ENCODE data around the gene RALGPS2. TPM values are rescaled to one million over a fixed set of nuclear protein-coding genes. Genes with fewer than 3 reads are reported as not detected.
A peak's percentile ranks its signal among the peaks of the same experiment; 100 is the strongest.

RALGPS2 gene
- total RNA-seq, 1 experiment from 2014 or later: 238 TPM

DNA sequence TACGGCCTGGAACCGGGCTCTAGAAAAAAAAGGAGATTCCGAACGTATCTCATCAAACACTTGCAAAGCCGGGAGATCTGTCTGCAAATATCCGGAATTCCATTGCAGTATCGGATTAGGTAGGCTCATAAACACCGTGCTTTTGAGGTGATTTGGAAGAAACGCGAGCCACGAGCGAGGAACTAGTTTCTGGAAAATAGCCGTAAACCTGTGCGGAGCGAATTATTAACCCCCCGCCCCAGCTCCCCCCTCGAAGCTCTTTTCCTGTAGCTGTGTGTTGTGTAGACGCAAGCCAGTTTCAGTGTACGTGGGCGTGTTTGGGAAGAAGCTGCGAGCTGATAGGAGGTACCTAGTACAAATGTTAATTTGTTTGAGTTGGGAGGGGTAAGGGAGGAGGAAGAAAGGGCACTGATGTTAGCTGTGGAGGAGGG is 1.1 kb downstream of the RALGPS2 start:
- H3K36me3 ChIP-seq (ENCODE audit: insufficient read depth, low read length): peaks cover 45% of the 10 kb centered on the region
- peaks cover 60% of the 10 kb centered on the region for H3K4me1 ChIP-seq (ENCODE audit: low read length)
- peak; percentile 96 for DNase-seq
- H3K4me3 ChIP-seq (ENCODE audit: low read length): peak overlapping the region; percentile 89
- no peaks in the 10 kb centered on the region for H3K9me2 ChIP-seq (replicated peaks; ENCODE audit: insufficient read depth, low read length)
- H3K79me2 ChIP-seq (ENCODE audit: low read length): peaks cover 75% of the 10 kb centered on the region
- H3K27me3 ChIP-seq (ENCODE audit: low read length): no peaks in the 10 kb centered on the region
- no peaks in the 10 kb centered on the region for H3K9me3 ChIP-seq (ENCODE audit: low read length)
- H3K4me2 ChIP-seq (ENCODE audit: low read depth, low read length, poor library complexity, severe bottlenecking): peak overlapping the region; percentile 76
- H2AFZ ChIP-seq (ENCODE audit: low read length): no peak overlapping the region
- H3K9ac ChIP-seq (ENCODE audit: low read length): peak overlapping the region; percentile 95
- no peaks in the 10 kb centered on the region for H4K20me1 ChIP-seq (ENCODE audit: insufficient read depth, low read depth, low read length)
- peak overlapping the region; percentile 95 for H3K27ac ChIP-seq (ENCODE audit: low read length)

DNA sequence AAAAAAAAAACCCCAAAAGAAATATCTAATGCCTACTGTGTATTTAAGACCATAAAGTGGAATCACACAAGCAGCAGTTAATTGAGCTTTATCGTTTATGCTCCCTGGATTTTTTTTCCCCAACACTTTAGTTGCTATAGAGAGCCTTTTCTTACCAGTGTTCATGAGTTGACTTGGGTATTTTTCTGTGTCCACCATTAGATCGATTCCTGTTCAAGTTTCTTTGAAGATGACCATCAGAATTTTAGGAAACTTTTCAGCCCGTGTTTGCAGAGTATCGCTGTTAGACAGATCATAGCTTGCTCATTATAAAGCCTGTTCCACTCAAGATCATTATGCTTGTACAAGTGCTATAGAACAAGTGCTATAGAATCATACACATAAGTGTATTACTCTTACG is 1.5 kb downstream of the RALGPS2 start:
- Histone ChIP-seq H3K79me2 (ENCODE audit: low read length) (peaks cover 79% of the 10 kb centered on the region), H3K4me1 (ENCODE audit: low read length) (peaks cover 60% of the 10 kb centered on the region), H3K27ac (ENCODE audit: low read length) (peak overlapping the region; percentile 95), H3K4me3 (ENCODE audit: low read length) (peak overlapping the region; percentile 89), H3K9ac (ENCODE audit: low read length) (peak overlapping the region; percentile 95), H3K9me3 (ENCODE audit: low read length) (no peaks in the 10 kb centered on the region), H3K9me2 (replicated peaks; ENCODE audit: insufficient read depth, low read length) (no peaks in the 10 kb centered on the region), H4K20me1 (ENCODE audit: insufficient read depth, low read depth, low read length) (0 out of 2 replicates have a peak, but pooled peaks cover under 1% of the 10 kb centered on the region), H2AFZ (ENCODE audit: low read length) (no peak overlapping the region), H3K27me3 (ENCODE audit: low read length) (no peaks in the 10 kb centered on the region), H3K4me2 (ENCODE audit: low read depth, low read length, poor library complexity, severe bottlenecking) (peak overlapping the region; percentile 76), H3K36me3 (ENCODE audit: insufficient read depth, low read length) (peaks cover 48% of the 10 kb centered on the region)
- DNase-seq: no peak

DNA sequence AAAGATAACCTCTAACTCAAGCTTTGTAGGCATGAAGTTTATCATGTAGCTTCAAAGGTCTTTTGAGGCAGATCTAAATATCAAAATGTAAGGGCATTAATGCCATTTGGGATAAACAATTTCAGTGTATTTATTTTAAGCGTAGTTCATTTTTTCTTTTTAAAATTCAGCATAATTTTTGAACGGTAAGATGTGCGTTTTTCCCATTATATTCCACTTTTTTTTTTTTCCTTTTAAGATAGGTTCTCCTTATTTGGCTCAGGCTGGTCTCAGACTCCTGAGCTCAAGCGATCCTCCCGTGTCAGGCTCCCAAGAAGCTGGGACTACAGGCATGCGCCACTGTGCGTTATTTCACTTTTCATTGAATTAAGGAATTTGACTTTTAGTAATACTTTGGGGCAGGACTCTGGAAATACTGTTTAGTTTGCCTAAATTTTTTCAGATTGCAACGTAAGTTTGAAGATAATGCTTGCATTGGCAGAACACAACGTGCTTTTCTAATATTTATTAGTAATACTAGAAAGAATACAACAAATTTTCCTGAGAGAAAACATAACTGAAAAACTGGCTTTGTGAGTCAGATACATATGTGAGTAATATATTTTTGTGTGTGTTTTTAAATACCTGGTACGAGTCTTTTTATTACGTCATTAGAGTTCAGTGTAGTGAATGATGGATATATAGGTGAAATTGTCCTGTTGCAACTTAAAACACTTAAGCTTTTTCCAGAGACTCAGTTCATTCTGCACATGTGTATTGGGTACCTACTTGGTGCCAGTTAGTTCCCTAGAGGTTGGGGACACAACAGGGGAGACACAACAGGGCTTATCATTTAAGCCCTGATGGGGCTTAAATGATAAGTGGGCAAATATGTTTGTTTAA is 2.2 kb downstream of the RALGPS2 start:
- H3K36me3 ChIP-seq (ENCODE audit: insufficient read depth, low read length): peaks cover 53% of the 10 kb centered on the region
- H3K9me3 ChIP-seq (ENCODE audit: low read length): peaks cover 4% of the 10 kb centered on the region
- H3K4me2 ChIP-seq (ENCODE audit: low read depth, low read length, poor library complexity, severe bottlenecking): peak overlapping the region; percentile 76
- H3K79me2 ChIP-seq (ENCODE audit: low read length): peaks cover 82% of the 10 kb centered on the region
- peaks cover 54% of the 10 kb centered on the region for H3K4me1 ChIP-seq (ENCODE audit: low read length)
- peak overlapping the region; percentile 89 for H3K4me3 ChIP-seq (ENCODE audit: low read length)
- no peak for DNase-seq
- H3K27me3 ChIP-seq (ENCODE audit: low read length): no peaks in the 10 kb centered on the region
- no peaks in the 10 kb centered on the region for H3K9me2 ChIP-seq (replicated peaks; ENCODE audit: insufficient read depth, low read length)
- no peak overlapping the region for H2AFZ ChIP-seq (ENCODE audit: low read length)
- peak overlapping the region; percentile 95 for H3K27ac ChIP-seq (ENCODE audit: low read length)
- H3K9ac ChIP-seq (ENCODE audit: low read length): peak overlapping the region; percentile 95
- H4K20me1 ChIP-seq (ENCODE audit: insufficient read depth, low read depth, low read length): 0 out of 2 replicates have a peak, but pooled peaks cover 5% of the 10 kb centered on the region

DNA sequence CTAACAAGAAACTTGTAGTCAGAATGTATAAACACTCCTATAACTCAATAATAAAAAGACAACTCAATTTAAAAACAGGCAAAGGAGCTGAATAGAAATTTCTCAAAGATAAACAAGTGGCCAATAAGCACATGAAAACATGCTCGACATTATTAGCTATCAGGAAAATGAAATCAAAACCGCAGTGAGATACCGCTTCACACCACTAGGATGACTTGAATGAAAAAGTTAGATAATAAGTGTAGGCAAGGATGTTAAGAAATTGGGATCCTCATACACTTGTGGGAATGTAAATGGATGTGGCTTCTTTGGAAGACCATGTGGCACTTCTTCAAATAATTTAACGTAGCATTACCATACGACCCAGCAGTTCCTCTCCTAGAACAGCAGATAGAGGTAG is 8.9 kb downstream of the RALGPS2 start:
- no peak overlapping the region for H3K27ac ChIP-seq (ENCODE audit: low read length)

DNA sequence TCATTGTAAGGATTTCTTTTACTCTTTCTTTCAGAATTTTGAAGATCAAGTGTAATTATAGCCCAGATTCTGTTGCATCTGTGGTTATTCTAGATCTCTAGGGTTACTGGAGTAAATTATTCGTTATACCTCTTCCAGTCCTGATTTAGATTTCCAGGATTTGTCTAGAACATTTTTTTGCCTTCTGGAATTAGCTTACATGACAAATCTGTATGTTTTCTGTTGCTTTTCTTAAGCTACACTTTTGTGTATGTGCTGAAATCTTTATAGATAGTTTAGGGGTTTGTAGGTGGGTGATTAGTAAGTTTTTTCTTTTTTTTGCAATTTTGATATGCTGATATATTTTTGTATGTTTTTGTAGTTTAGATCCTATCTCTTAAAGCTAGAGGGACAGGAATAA is 13.7 kb downstream of the RALGPS2 start:
- no peak overlapping the region for H3K9ac ChIP-seq (ENCODE audit: low read length)
- H4K20me1 ChIP-seq (ENCODE audit: insufficient read depth, low read depth, low read length): no peaks in the 10 kb centered on the region; the same call in 1 of the 2 replicates
- H3K4me1 ChIP-seq (ENCODE audit: low read length): peaks cover 3% of the 10 kb centered on the region; the same call in 1 of the 2 replicates
- DNase-seq: peak; percentile 37
- H3K27ac ChIP-seq (ENCODE audit: low read length): no peak overlapping the region
- H3K27me3 ChIP-seq (ENCODE audit: low read length): no peaks in the 10 kb centered on the region
- H2AFZ ChIP-seq (ENCODE audit: low read length): no peak overlapping the region
- no peak overlapping the region for H3K4me2 ChIP-seq (ENCODE audit: low read depth, low read length, poor library complexity, severe bottlenecking)
- H3K9me2 ChIP-seq (replicated peaks; ENCODE audit: insufficient read depth, low read length): no peaks in the 10 kb centered on the region
- peaks cover 87% of the 10 kb centered on the region for H3K36me3 ChIP-seq (ENCODE audit: insufficient read depth, low read length)
- H3K4me3 ChIP-seq (ENCODE audit: low read length): no peak overlapping the region
- peaks cover 98% of the 10 kb centered on the region for H3K79me2 ChIP-seq (ENCODE audit: low read length)
- no peaks in the 10 kb centered on the region for H3K9me3 ChIP-seq (ENCODE audit: low read length)

More for the DNA sequence above, 8.9 kb downstream of the RALGPS2 start:
- Histone ChIP-seq H3K27me3 (ENCODE audit: low read length) (no peaks in the 10 kb centered on the region), H3K4me1 (ENCODE audit: low read length) (peaks cover 17% of the 10 kb centered on the region; the same call in 1 of the 2 replicates), H3K4me2 (ENCODE audit: low read depth, low read length, poor library complexity, severe bottlenecking) (no peak overlapping the region), H3K36me3 (ENCODE audit: insufficient read depth, low read length) (peaks cover 81% of the 10 kb centered on the region), H3K4me3 (ENCODE audit: low read length) (no peak overlapping the region), H2AFZ (ENCODE audit: low read length) (no peak overlapping the region), H3K9me2 (replicated peaks; ENCODE audit: insufficient read depth, low read length) (no peaks in the 10 kb centered on the region), H3K79me2 (ENCODE audit: low read length) (peaks cover 97% of the 10 kb centered on the region), H3K9ac (ENCODE audit: low read length) (no peak overlapping the region), H3K9me3 (ENCODE audit: low read length) (peaks cover 4% of the 10 kb centered on the region), H4K20me1 (ENCODE audit: insufficient read depth, low read depth, low read length) (peaks cover 5% of the 10 kb centered on the region; the same call in 1 of the 2 replicates)
- peak; percentile 61 for DNase-seq

DNA sequence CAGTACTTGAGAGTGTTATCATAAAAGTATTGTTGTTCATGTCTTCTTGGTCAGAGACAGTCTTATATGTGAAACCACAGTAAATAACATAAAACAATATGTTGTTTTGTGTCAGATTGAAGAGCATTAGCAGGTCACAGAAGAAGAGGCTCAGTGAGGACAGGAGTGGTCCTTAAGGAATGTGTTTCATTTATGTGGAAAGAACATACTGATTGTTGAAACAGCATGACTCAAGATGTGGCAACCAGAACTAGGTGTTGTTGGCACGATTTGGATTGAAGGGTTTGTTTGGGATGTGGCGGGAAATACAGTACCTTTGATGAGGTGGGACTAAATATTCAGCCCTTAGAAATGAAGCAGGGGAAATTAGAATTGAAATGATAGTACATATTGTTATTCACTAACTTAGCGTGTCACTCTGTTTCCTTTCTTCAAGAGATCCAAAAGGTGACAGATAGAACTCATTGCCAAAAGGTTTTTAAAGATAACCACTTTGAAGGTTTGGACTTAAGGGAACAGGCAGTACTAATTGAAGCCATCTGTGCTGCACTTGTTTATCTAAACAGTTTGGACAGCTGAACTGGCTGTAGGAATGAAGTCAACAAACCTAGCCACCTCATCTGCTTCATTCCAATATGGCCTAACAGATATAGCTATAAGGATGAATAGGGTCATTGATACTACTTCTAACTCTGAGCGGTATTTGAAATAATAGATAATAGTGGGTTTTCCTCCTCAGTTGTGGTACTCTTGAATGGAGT is 14.4 kb downstream of the RALGPS2 start:
- no peak for DNase-seq
- Histone ChIP-seq H3K4me3 (ENCODE audit: low read length) (no peak overlapping the region), H3K9ac (ENCODE audit: low read length) (no peak overlapping the region), H3K27ac (ENCODE audit: low read length) (0 out of 2 replicates have a peak overlapping the region, but pooled peaks have one; percentile 2), H3K4me2 (ENCODE audit: low read depth, low read length, poor library complexity, severe bottlenecking) (no peak overlapping the region), H3K79me2 (ENCODE audit: low read length) (peaks cover 98% of the 10 kb centered on the region), H3K4me1 (ENCODE audit: low read length) (peaks cover 2% of the 10 kb centered on the region; the same call in 1 of the 2 replicates), H3K27me3 (ENCODE audit: low read length) (no peaks in the 10 kb centered on the region), H4K20me1 (ENCODE audit: insufficient read depth, low read depth, low read length) (no peaks in the 10 kb centered on the region), H3K9me2 (replicated peaks; ENCODE audit: insufficient read depth, low read length) (no peaks in the 10 kb centered on the region), H3K9me3 (ENCODE audit: low read length) (no peaks in the 10 kb centered on the region), H3K36me3 (ENCODE audit: insufficient read depth, low read length) (peaks cover 87% of the 10 kb centered on the region), H2AFZ (ENCODE audit: low read length) (no peak overlapping the region)

DNA sequence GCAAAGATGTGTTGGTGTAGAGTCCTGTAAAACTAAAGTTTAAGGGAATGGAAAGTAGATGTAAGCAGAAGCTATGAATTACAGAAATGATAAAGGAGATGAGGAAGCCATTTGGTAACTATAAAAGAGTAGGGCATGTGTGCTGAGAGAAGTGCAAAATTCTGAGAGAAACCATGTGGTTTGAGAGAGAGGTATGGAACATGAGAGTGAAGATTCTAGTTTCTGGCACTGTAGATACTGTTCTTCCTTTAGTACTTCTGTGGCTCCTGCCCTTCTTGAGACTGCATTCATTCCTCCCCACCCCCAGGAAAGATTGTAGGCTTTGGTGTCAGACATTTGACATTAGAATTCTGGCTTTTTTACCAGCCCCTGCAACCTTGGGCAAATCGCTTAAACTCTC is 15.4 kb downstream of the RALGPS2 start:
- H3K9ac ChIP-seq (ENCODE audit: low read length): no peak overlapping the region
- H3K36me3 ChIP-seq (ENCODE audit: insufficient read depth, low read length): peaks cover 90% of the 10 kb centered on the region

DNA sequence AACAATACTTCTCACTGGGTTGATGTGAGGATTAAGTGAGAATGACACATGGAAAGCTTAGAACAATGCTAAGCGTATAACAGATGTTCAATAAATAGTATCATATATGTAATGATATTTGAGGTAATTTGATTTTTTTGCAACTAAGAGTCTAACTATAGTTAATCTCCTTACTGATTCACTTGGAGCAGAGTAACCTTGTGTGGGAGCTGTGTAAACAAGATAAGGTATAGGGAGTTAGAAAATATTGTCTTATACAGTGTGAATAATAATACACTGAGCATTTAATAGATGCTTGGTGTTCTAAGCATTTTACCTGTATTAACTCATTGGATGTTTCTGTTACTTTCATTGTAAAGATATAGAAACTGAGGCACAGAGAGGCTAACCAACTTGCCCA is 15.9 kb downstream of the RALGPS2 start:
- Histone ChIP-seq H3K4me2 (ENCODE audit: low read depth, low read length, poor library complexity, severe bottlenecking) (no peak overlapping the region), H3K36me3 (ENCODE audit: insufficient read depth, low read length) (peaks cover 88% of the 10 kb centered on the region), H3K79me2 (ENCODE audit: low read length) (peaks cover 98% of the 10 kb centered on the region), H4K20me1 (ENCODE audit: insufficient read depth, low read depth, low read length) (no peaks in the 10 kb centered on the region), H3K9me3 (ENCODE audit: low read length) (no peaks in the 10 kb centered on the region), H3K4me1 (ENCODE audit: low read length) (no peaks in the 10 kb centered on the region; the same call in 1 of the 2 replicates), H2AFZ (ENCODE audit: low read length) (no peak overlapping the region), H3K9ac (ENCODE audit: low read length) (no peak overlapping the region), H3K9me2 (replicated peaks; ENCODE audit: insufficient read depth, low read length) (no peaks in the 10 kb centered on the region), H3K27ac (ENCODE audit: low read length) (no peak overlapping the region), H3K27me3 (ENCODE audit: low read length) (no peaks in the 10 kb centered on the region), H3K4me3 (ENCODE audit: low read length) (no peak overlapping the region)
- no peak for DNase-seq

More for the DNA sequence above, 15.4 kb downstream of the RALGPS2 start:
- no peak for DNase-seq
- no peak overlapping the region for H3K4me3 ChIP-seq (ENCODE audit: low read length)
- H3K9me3 ChIP-seq (ENCODE audit: low read length): no peaks in the 10 kb centered on the region
- no peaks in the 10 kb centered on the region for H3K9me2 ChIP-seq (replicated peaks; ENCODE audit: insufficient read depth, low read length)
- 0 out of 2 replicates have a peak overlapping the region, but pooled peaks have one; percentile 2 for H3K27ac ChIP-seq (ENCODE audit: low read length)
- H4K20me1 ChIP-seq (ENCODE audit: insufficient read depth, low read depth, low read length): no peaks in the 10 kb centered on the region
- no peaks in the 10 kb centered on the region; the same call in 1 of the 2 replicates for H3K4me1 ChIP-seq (ENCODE audit: low read length)
- H3K4me2 ChIP-seq (ENCODE audit: low read depth, low read length, poor library complexity, severe bottlenecking): no peak overlapping the region
- H2AFZ ChIP-seq (ENCODE audit: low read length): no peak overlapping the region
- H3K79me2 ChIP-seq (ENCODE audit: low read length): peaks cover 98% of the 10 kb centered on the region
- H3K27me3 ChIP-seq (ENCODE audit: low read length): no peaks in the 10 kb centered on the region
